IgD-negative memory B cell (primary cell): ENCODE data around the gene TUBA3C. TPM values are rescaled to one million over a fixed set of nuclear protein-coding genes. Genes with fewer than 3 reads are reported as not detected.
"Not testable (repeated sequence)": the region's sequence is repeated elsewhere in the genome, so short reads cannot be mapped to it uniquely, and the experiment has no call there.

ENCODE experiments used
- H3K27ac Mint-ChIP-seq, 3 donors: one replicate each; pipeline ENCODE4 v1.8.0; 2020 to 2022; ENCODE audit warnings: mild to moderate bottlenecking in 3 of 3, mixed read lengths in 3 of 3, moderate library complexity in 1 of 3
- H3K27me3 Mint-ChIP-seq: one replicate; pipeline ENCODE4 v1.8.0; 2021; ENCODE audit warnings: mixed read lengths
- H3K36me3 Mint-ChIP-seq: one replicate; pipeline ENCODE4 v1.8.0; 2020; ENCODE audit warnings: mild to moderate bottlenecking, mixed read lengths
- H3K4me1 Mint-ChIP-seq, 3 donors: one replicate each; pipeline ENCODE4 v1.8.0; 2020 to 2022; ENCODE audit warnings: mixed read lengths in 3 of 3, mild to moderate bottlenecking in 1 of 3
- H3K4me3 Mint-ChIP-seq, 4 donors: one replicate each; pipeline ENCODE4 v1.8.0; 2020 to 2022; ENCODE audit warnings: mild to moderate bottlenecking in 4 of 4, mixed read lengths in 4 of 4, moderate library complexity in 3 of 4
- H3K9me3 Mint-ChIP-seq, 3 donors: one replicate each; pipeline ENCODE4 v1.8.0; 2020 to 2021; ENCODE audit warnings: mixed read lengths in 3 of 3, mild to moderate bottlenecking in 1 of 3
- polyA plus RNA-seq: library from polyadenylated mRNA; unstranded; fragments of 300-500 nt; fragmentation: Illumina TruSeq; gene quantifications from one replicate; pipeline ENCODE4 v1.2.3, GENCODE V29; 2021

The TUBA3C gene
- not detected for polyA plus RNA-seq

GRCh38 chr13:19181621-19182485 is at the start of gene TUBA3C:
Gene TUBA3C, minus strand, starts transcription at chr13:19181824. Its CDS starts 77 bp downstream, at chr13:19181747.
- no peaks in the 10 kb centered on the region for H3K36me3 Mint-ChIP-seq
- no peaks in the 10 kb centered on the region for H3K4me1 Mint-ChIP-seq
- no peak within 1 kb of the TSS for H3K4me3 Mint-ChIP-seq
- H3K27ac Mint-ChIP-seq: no peak within 1 kb of the TSS
- H3K9me3 Mint-ChIP-seq: peaks cover 0 to 2% (median 0%) of the 10 kb centered on the region in 3 donors
- H3K27me3 Mint-ChIP-seq: peaks cover 2% of the 10 kb centered on the region

- not testable (repeated sequence) for H3K27ac Mint-ChIP-seq, H3K4me1 Mint-ChIP-seq, H3K36me3 Mint-ChIP-seq, H3K9me3 Mint-ChIP-seq, H3K4me3 Mint-ChIP-seq, H3K27me3 Mint-ChIP-seq
Measured at GRCh38 chr13:19207413-19207812, 25.8 kb upstream of the TUBA3C start.

- not testable (repeated sequence) for H3K4me1 Mint-ChIP-seq, H3K9me3 Mint-ChIP-seq, H3K27me3 Mint-ChIP-seq, H3K27ac Mint-ChIP-seq, H3K36me3 Mint-ChIP-seq, H3K4me3 Mint-ChIP-seq
Measured at GRCh38 chr13:19192622-19193021, 11.0 kb upstream of the TUBA3C start.

DNA sequence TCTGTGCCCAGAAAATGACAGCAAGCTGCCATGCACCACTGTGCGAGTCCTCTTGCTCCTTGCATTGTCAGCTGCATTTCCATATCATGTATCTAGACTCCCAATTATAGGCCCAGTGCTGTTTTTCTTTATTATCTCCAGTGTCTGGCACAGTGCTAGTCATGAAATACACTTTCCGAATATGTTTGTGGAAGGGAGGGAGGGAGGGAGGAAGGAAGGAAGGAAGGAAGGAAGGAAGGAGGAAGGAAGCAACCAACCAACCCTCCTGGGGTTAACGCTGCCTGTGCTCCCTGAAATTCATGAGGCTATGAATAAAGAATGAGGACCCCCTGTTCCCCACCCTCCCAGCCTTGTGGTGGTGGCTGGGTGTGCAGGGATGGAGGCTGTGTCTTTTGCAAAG is 8.3 kb upstream of the TUBA3C start:
- not testable (repeated sequence) for H3K9me3 Mint-ChIP-seq, H3K4me3 Mint-ChIP-seq, H3K27me3 Mint-ChIP-seq, H3K4me1 Mint-ChIP-seq, H3K27ac Mint-ChIP-seq, H3K36me3 Mint-ChIP-seq

GRCh38 chr13:19189368-19189767 is 7.7 kb upstream of the TUBA3C start:
- not testable (repeated sequence) for H3K4me3 Mint-ChIP-seq, H3K9me3 Mint-ChIP-seq, H3K27me3 Mint-ChIP-seq, H3K36me3 Mint-ChIP-seq, H3K27ac Mint-ChIP-seq, H3K4me1 Mint-ChIP-seq

GRCh38 chr13:19185865-19186645 is 4.4 kb upstream of the TUBA3C start:
- H3K4me3 Mint-ChIP-seq: no peak overlapping the region
- H3K4me1 Mint-ChIP-seq: peaks cover 0 to 1% (median 0%) of the 10 kb centered on the region in 3 donors
- H3K27ac Mint-ChIP-seq: no peak overlapping the region
- H3K27me3 Mint-ChIP-seq: peaks cover 1% of the 10 kb centered on the region
- H3K36me3 Mint-ChIP-seq: no peaks in the 10 kb centered on the region
- peaks cover 0 to 4% (median 0%) of the 10 kb centered on the region in 3 donors for H3K9me3 Mint-ChIP-seq

GRCh38 chr13:19185086-19185864 is 3.7 kb upstream of the TUBA3C start:
- H3K36me3 Mint-ChIP-seq: no peaks in the 10 kb centered on the region
- H3K27me3 Mint-ChIP-seq: peaks cover 1% of the 10 kb centered on the region
- H3K4me1 Mint-ChIP-seq: peaks cover 0 to 1% (median 0%) of the 10 kb centered on the region in 3 donors
- peaks cover 0 to 2% (median 0%) of the 10 kb centered on the region in 3 donors for H3K9me3 Mint-ChIP-seq
- no peak overlapping the region for H3K27ac Mint-ChIP-seq
- no peak overlapping the region for H3K4me3 Mint-ChIP-seq

GRCh38 chr13:19184176-19184575 is 2.6 kb upstream of the TUBA3C start:
- no peaks in the 10 kb centered on the region for H3K4me1 Mint-ChIP-seq
- peaks cover 2% of the 10 kb centered on the region for H3K27me3 Mint-ChIP-seq
- H3K4me3 Mint-ChIP-seq: no peak overlapping the region
- H3K36me3 Mint-ChIP-seq: no peaks in the 10 kb centered on the region
- H3K9me3 Mint-ChIP-seq: no peaks in the 10 kb centered on the region
- no peak overlapping the region for H3K27ac Mint-ChIP-seq

GRCh38 chr13:19183676-19184075 is 2.1 kb upstream of the TUBA3C start:
- H3K4me3 Mint-ChIP-seq: no peak overlapping the region
- H3K27me3 Mint-ChIP-seq: peaks cover 2% of the 10 kb centered on the region
- H3K4me1 Mint-ChIP-seq: no peaks in the 10 kb centered on the region
- H3K36me3 Mint-ChIP-seq: no peaks in the 10 kb centered on the region
- H3K27ac Mint-ChIP-seq: no peak overlapping the region
- no peaks in the 10 kb centered on the region for H3K9me3 Mint-ChIP-seq

- Mint-ChIP-seq H3K4me3 (no peak overlapping the region), H3K4me1 (no peaks in the 10 kb centered on the region), H3K27ac (no peak overlapping the region), H3K9me3 (peaks cover 0 to 2% (median 0%) of the 10 kb centered on the region in 3 donors), H3K36me3 (no peaks in the 10 kb centered on the region), H3K27me3 (peaks cover 2% of the 10 kb centered on the region)
Measured at GRCh38 chr13:19182536-19182935, 912 bp upstream of the TUBA3C start.

DNA sequence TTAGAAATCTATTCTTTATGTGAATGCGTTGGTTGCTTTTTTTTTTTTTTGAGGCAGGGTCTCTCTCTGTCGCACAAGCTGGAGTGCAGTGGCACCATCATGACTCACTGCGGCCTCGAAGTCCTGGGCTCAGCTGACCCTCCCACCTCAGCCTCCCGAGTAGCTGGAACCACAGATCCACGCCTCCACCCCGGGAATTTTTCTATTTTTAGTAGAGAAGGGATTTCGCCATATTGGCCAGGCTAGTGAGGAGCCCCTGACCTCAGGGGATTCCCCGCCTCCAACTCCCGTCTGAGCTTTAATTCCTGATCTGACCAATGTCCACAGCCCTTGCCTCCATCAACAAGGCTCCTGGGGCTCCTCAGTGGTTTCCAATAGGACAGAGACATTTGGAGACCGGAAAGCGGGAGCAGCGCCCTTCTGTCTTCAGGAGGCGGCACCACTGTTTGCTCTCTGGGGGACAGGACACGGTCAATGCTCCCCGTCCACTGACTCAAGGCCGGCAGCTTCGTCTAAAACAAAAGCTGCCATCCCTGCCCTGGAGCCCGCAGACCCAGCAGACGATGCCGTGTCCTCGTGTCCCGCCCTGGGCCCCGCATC is 503 bp downstream of the TUBA3C start:
- H3K4me3 Mint-ChIP-seq: no peak overlapping the region
- H3K36me3 Mint-ChIP-seq: no peaks in the 10 kb centered on the region
- peaks cover 2% of the 10 kb centered on the region for H3K27me3 Mint-ChIP-seq
- H3K4me1 Mint-ChIP-seq: no peaks in the 10 kb centered on the region
- peaks cover 0 to 2% (median 0%) of the 10 kb centered on the region in 3 donors for H3K9me3 Mint-ChIP-seq
- no peak overlapping the region for H3K27ac Mint-ChIP-seq

- peaks cover 0 to 3% (median 2%) of the 10 kb centered on the region in 3 donors for H3K9me3 Mint-ChIP-seq
- H3K36me3 Mint-ChIP-seq: no peaks in the 10 kb centered on the region
- H3K4me3 Mint-ChIP-seq: no peak overlapping the region
- no peak overlapping the region for H3K27ac Mint-ChIP-seq
- H3K4me1 Mint-ChIP-seq: no peaks in the 10 kb centered on the region
- peaks cover 2% of the 10 kb centered on the region for H3K27me3 Mint-ChIP-seq
Measured at GRCh38 chr13:19179916-19180315, 1.7 kb downstream of the TUBA3C start.

DNA sequence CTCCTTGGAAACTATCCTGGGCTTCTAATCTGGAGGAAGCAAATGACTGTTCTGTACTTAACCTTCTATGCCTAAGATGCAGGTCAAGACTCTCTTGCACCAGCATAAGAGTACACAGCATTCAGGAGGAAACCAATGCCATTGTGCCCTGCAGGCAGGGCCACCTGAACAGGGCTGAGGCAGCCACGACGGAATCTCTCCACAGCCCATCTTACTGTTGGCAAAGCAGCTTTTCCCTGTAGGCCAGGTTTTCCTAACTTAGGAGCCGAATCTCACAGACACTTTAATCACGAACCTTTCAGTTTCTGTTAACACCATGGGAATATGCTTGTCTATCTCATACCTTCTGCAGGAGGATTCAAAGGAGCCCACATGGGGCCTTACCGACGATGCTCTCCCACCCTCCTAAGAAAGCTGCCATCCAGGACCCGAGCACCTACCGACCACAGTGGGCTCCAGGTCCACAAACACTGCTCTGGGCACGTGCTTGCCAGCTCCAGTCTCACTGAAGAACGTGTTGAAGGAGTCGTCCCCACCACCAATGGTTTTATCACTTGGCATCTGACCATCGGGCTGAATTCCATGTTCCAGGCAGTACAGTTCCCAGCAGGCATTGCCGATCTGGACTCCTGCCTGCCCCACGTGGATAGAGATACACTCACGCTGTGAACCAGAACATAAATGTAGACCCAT is 2.6 kb downstream of the TUBA3C start:
- Mint-ChIP-seq H3K27ac (no peak overlapping the region), H3K4me3 (no peak overlapping the region), H3K4me1 (no peaks in the 10 kb centered on the region), H3K27me3 (peaks cover 2% of the 10 kb centered on the region), H3K36me3 (no peaks in the 10 kb centered on the region), H3K9me3 (peaks cover 0 to 3% (median 2%) of the 10 kb centered on the region in 3 donors)

DNA sequence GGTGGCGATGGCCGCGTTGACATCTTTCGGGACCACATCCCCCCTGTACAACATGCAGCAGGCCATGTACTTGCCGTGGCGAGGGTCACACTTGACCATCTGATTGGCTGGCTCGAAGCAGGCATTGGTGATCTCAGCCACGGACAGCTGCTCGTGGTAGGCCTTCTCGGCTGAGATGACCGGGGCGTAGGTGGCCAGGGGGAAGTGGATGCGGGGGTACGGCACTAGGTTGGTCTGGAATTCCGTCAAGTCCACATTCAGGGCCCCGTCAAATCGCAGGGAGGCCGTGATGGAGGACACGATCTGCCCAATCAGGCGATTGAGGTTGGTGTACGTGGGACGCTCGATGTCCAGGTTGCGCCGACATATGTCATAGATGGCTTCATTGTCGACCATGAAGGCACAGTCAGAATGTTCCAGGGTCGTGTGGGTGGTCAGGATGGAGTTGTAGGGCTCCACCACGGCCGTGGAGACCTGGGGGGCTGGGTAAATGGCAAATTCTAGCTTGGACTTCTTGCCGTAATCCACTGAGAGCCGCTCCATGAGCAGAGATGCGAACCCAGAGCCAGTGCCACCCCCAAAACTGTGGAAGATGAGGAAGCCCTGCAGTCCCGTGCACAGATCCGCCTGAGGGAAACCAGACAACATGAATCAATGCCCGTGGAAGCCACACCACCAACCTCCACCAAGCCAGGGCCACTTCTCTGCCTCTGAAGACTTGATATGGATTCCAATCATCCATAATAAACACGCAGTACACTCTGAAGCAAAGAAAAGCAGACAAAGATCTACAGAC is 4.4 kb downstream of the TUBA3C start:
- H3K27me3 Mint-ChIP-seq, H3K27ac Mint-ChIP-seq, H3K9me3 Mint-ChIP-seq, H3K4me1 Mint-ChIP-seq, H3K36me3 Mint-ChIP-seq, H3K4me3 Mint-ChIP-seq: not testable (repeated sequence)
